Fibroblast of the aortic adventitia (primary cell): ENCODE measurements around the gene MYOZ1. TPM values are rescaled to one million over a fixed set of nuclear protein-coding genes. Genes with fewer than 3 reads are reported as not detected.
"Not testable (repeated sequence)": the region's sequence is repeated elsewhere in the genome, so short reads cannot be mapped to it uniquely, and the experiment has no call there.

Experiments used
- DNase-seq: peaks from one replicate; pipeline ENCODE4 v3.0.0-alpha.2; 2010; ENCODE audit warnings: low read depth
- H3K4me3 ChIP-seq: 2 replicates; pipeline ENCODE4 v1.5.1; 2011; ENCODE audit warnings: low read depth, mild to moderate bottlenecking, control low read depth, low read length, moderate library complexity
- total RNA-seq: library from RNA; depleted of rRNA; stranded (reverse); fragments of >200 nt; gene quantifications from 2 replicates; pipeline ENCODE4 v1.2.3, GENCODE V29; 2012; ENCODE audit warnings: low replicate concordance
- TF ChIP-seq, protein P1 (sequence below): IDR thresholded peaks from 2 replicates; pipeline ENCODE4 v1.5.1; 2011; ENCODE audit warnings: mild to moderate bottlenecking, low read length, control low read depth, inconsistent platforms; ENCODE audit not compliant: insufficient read depth

The MYOZ1 gene
- total RNA-seq, 1 donor, result not detected

DNA sequence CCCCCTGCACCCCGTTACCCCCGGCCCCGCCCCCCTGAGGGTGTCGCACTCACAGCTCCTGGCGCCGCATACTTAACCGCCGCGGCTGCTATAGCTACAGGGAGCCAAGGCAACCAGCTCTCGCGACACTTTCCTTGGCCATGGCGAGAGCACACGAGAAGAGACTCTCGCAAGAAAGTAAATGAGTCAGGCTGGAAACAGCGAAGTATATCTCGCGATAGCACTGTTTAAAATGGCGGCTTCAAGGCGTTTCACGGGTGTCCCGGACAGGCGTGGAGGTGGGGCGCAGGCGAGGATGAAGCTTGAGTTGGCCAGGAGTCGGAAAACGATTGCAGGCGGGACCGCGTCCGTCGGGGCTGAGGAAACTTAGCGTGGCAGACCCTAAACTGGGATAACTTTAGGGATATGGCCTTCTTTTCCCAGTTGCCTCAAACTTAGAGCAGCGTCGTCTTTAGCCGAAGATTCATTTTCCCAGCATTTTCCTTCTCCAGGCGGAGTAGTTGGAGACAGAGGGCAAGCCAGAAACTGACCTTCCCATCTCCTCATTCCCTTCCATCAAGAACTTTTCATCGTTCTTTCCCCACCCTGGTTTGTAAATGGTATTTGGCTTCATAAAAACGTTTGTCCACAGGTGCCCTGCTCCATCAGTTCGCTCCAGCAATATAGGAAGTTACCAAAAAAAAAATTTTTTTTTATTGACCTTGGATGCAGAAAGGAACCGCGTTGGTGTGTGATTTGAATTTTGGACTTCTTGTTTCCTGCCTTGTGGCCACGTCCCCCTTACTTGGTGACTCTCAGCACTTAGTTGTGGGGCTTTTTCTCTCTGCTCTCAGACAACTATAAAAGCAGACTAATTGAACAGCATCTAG is 15.2 kb downstream of the MYOZ1 start:
- TF ChIP-seq, protein P1, sequence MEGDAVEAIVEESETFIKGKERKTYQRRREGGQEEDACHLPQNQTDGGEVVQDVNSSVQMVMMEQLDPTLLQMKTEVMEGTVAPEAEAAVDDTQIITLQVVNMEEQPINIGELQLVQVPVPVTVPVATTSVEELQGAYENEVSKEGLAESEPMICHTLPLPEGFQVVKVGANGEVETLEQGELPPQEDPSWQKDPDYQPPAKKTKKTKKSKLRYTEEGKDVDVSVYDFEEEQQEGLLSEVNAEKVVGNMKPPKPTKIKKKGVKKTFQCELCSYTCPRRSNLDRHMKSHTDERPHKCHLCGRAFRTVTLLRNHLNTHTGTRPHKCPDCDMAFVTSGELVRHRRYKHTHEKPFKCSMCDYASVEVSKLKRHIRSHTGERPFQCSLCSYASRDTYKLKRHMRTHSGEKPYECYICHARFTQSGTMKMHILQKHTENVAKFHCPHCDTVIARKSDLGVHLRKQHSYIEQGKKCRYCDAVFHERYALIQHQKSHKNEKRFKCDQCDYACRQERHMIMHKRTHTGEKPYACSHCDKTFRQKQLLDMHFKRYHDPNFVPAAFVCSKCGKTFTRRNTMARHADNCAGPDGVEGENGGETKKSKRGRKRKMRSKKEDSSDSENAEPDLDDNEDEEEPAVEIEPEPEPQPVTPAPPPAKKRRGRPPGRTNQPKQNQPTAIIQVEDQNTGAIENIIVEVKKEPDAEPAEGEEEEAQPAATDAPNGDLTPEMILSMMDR, result no peak
- H3K4me3 ChIP-seq, result peak overlapping the region; percentile 93
- peak; percentile 99 for DNase-seq

DNA sequence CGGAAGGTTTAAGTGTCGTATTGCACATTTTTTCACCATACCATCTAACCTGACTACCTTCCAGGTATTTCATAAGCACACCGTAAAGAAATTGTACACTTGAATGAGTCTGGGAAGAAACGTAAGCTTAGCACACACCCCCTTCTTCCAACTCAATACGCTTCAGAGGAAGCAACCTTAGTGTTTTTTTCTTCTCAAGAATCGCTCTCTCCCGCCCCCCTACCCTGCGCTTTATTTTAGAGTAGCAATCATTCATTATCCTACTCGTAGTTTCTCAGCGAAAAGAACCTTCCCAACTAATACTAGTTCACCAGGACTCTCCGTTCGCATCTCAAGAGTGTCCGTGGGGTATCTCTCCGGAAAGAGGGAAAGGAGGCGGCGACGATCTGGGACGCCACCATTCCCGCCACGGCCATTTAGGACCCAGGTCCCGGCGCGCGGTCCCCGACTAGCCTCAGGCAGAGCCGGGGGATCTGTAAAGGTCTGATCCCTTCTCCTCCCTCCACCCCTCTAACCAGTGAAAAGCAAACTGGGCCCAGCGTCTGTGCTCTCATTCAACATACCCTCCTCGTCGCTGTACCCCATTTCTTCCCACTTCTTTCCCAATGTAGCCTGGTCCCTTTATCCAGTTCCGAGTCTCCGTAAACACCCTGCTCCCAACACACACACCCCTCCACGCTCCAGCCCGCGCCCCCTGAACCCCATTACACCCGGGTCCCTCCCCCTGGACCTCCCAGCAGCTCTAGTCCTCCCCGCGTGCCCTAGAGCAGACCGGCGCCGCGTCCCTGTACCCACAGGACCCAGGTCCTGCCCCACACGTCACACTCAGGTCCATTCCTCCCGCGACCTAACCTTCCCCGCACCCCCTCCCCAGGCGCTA is 16.0 kb downstream of the MYOZ1 start:
- TF ChIP-seq, protein P1, result no peak
- DNase-seq, result no peak

DNA sequence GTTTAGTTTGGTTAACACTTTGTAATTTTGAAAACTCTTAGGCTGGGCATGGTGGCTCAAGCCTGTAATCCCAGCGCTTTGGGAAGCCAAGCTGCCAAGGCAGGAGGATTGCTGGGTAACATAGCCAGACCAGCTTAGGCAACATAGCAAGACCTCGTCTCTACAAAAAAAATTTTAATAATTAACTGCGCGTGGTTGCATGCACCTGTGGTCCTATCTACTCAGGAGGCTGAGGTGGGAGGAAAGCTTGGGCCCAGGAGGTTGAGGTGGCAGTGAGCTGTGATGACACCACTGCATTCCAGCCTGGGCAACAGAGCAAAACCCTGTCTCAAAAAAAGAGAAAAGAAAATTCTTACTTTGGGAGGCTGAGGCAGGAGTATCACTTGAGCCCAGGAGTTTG is 18.2 kb downstream of the MYOZ1 start:
- TF ChIP-seq, protein P1, result no peak
- no peak overlapping the region for H3K4me3 ChIP-seq
- DNase-seq, result no peak

More for the DNA sequence above, 16.0 kb downstream of the MYOZ1 start:
- peak overlapping the region; percentile 93 for H3K4me3 ChIP-seq

DNA sequence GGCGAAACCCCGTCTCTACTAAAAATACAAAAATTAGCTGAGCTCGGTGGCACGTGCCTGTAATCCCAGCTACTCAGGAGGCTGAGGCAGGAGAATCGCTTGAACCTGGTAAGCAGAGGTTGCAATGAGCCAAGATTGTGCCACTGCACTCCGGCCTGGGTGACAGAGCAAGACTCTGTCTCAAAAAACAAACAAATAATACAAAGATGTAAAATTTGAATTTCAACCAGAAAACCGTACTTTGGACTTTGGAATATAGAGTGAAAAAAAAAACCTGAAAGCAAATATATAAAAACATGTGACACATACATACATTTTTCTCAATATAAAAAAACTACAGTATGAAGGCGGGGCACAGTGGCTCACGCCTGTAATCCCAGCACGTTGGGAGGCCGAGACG is 20.3 kb downstream of the MYOZ1 start:
- DNase-seq, H3K4me3 ChIP-seq: not testable (repeated sequence)

DNA sequence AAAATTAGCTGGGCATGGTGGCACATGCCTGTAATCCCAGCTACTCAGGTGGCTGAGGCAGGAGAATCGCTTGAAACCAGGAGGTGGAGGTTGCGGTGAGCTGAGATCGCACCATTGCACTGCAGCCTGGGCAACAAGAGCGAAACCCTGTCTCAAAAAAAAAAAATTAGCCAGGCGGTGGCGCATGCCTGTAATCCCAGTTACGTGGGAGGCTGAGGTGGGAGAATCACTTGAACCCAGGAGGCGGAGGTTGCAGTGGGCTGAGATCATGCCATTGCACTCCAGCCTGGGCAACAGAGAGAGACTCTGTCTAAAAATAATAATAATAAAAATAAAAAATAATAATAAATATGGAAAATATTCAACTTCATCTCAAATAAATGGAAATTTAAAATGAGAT is 24.1 kb downstream of the MYOZ1 start:
- H3K4me3 ChIP-seq, DNase-seq: not testable (repeated sequence)

DNA sequence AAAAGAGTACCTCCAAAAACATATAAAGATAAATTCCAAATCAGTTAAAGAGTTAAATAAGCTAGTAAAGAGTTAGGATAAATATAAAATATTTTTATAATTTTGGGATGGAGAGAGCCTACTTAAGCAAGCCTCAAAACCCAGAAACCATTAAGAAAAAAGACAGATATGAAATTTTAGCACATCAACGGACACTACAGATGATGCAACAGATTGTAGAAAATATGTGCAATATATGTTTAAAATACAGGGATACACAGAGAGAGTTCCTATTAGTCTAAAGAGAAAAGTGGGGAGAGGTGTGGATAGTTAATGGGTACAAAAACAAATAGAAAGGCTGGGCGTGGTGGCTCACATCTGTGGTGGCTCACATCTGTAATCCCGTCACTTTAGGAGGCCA is 26.6 kb downstream of the MYOZ1 start:
- no peak for DNase-seq
- H3K4me3 ChIP-seq, result no peak overlapping the region
- TF ChIP-seq, protein P1, result no peak

DNA sequence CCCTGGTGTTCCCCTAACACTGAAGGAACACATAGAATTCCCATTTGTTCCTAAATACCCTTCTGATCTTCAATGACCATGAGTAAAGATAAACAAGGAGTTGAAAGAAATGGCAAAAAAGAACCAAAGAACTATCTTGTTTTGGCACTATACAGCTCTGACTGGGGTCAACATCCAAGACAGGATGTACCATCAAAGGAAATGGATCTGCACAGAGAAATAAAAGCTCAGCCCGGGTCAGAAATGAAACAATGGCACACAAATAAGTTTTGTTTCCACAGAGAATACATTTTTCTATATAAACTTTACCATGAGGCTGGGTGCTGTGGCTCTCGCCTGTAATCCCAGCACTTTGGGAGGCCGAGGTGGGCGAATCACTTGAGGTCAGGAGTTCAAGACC is 32.2 kb downstream of the MYOZ1 start:
- no peak overlapping the region for H3K4me3 ChIP-seq
- TF ChIP-seq, protein P1, result no peak
- no peak for DNase-seq
